HL-60/S4 treated with retinoic acid at 250 ng/mL for 4 days and 3 days (cell line): ENCODE results near the gene EPHB1.

ENCODE experiments used
- in situ Hi-C: fragments of 300-500 bp; cut with MboI; formaldehyde crosslinking; loops from 2 replicates; pipeline ENCODE4 v1.7.0; 2022; ENCODE audit warnings: low sequenced_read_pairs

The EPHB1 gene

GRCh38 chr3:135076341-135076740, 281.3 kb downstream of the EPHB1 start:
- in situ Hi-C loops = no loop called here

GRCh38 chr3:135077186-135077585, 282.1 kb downstream of the EPHB1 start:
- in situ Hi-C loops = no loop called here

GRCh38 chr3:135078283-135078682, 283.2 kb downstream of the EPHB1 start:
- in situ Hi-C loops = no loop called here

DNA sequence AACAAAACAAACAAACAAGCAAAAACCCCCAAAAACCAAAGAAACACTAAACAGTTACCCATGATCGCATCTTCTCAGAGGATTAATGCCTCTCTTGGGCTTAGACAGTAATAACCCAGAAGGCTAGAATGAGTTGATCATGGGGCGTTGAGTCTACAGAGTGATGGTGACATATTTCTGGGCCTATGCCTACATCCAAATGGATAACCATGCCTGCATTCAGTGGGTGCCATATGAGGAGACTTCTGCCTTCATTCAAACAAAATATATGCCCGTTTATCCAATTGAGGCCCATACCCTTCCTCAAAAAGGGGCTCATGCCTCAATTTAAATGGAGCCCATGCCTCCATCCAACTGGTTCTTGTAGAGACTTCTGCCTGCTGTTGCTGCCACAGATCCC, 284.0 kb downstream of the EPHB1 start:
- in situ Hi-C loops = no loop called here

- in situ Hi-C loops = no loop called here
Observed at GRCh38 chr3:135081451-135081850, 286.4 kb downstream of the EPHB1 start.

- in situ Hi-C loops = no loop called here
Observed at GRCh38 chr3:135081856-135082434, 286.9 kb downstream of the EPHB1 start.

GRCh38 chr3:135082706-135083105, 287.6 kb downstream of the EPHB1 start:
- in situ Hi-C loops = no loop called here

GRCh38 chr3:135083179-135083578, 288.1 kb downstream of the EPHB1 start:
- in situ Hi-C loops = no loop called here

DNA sequence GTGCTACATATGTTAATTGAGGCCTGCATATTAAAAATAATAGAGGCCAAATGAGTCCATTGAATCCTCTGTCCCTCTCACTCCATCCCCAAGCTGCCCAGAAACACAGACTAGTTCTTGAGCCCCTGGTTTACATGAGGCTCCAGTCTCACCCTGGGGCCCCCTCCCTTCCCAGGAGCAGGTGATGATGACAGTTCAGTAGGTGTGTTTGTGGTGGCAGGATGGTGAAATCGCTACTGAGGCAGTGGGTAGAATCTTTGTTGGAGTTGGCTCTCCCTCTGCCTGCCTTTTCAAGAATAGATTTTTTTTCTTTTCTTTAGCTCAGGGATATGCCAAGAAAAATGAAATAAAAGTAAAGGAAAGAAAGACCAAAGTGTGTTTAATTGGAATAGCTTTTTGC, 288.7 kb downstream of the EPHB1 start:
- in situ Hi-C loops = no loop called here

GRCh38 chr3:135084405-135084804, 289.3 kb downstream of the EPHB1 start:
- in situ Hi-C loops = no loop called here

GRCh38 chr3:135084976-135085375, 289.9 kb downstream of the EPHB1 start:
- in situ Hi-C loops = no loop called here

GRCh38 chr3:135085652-135086436, 290.8 kb downstream of the EPHB1 start:
- in situ Hi-C loops = no loop called here

GRCh38 chr3:135087782-135088181, 292.7 kb downstream of the EPHB1 start:
- in situ Hi-C loops = no loop called here

DNA sequence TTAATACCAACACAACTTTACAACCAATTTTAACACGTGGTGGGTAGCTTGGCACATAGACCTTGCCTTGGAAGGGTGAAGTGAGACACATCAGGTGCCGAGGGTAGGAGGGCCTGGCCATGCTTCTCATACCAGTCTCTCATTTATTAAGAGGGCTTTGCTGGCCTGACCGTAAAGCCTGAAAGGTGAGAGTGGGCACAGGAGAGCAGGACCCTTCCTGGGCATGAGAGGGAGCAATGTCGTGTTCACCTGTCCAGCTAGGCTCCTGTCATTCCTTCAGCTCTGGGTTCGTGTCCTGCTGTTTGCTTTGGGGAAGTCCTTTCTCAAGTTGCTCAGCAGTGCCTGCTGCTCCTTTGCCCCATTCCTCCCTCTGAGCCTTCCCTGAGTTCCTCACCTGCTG, 294.4 kb downstream of the EPHB1 start:
- in situ Hi-C loops = no loop called here

DNA sequence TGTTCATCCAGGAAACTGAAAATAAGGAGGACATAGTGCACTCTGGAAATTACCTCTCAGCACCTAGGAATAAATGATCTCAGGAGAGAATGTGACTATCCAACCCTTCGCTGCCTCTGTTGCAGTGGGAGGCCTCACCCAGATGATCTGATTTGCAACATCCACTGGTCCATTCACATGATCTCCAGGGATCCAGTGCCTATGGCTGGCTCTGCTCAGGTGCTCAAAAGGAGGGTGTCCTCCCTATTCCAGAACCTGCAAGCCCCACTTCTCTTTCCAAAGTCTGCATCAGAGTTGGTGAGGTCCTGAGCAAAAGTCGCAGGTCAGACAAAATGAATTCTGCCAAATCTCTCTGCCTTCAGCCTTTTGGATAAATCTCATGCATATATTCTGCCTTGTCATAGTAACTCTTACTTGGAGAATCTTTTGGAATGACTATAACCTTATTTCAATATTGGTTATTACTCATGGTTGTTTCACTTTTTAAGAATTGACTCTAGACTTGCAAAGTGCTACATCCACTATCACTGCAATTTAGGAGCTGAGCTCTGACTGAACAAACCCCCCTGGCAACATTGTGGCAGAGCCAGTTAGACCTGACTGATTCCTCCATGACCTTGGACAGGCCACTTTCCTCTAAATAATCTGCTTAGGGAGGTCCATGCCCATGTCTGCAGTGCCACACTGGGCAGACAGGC, 295.1 kb downstream of the EPHB1 start:
- in situ Hi-C loops = no loop called here

- in situ Hi-C loops = no loop called here
Observed at GRCh38 chr3:135091946-135092345, 296.9 kb downstream of the EPHB1 start.

DNA sequence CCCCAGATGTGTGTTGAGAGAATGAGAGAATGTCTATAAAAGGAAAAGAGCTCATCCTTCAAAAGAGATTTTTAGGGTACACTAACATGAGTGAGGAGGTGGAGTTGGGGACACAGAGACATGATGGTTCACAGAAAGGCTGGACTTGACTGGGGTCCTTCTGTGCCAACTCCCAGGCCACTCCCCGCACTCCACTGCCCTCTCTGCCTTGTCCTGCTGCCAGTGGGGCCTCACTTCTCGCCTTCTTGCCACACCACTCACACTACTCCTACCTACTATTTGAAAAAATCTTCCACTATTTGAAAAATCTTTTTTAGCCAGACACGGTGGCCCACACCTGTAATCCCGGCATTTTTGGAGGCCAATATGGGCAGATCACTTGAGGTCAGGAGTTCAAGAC, 298.1 kb downstream of the EPHB1 start:
- in situ Hi-C loops = no loop called here

DNA sequence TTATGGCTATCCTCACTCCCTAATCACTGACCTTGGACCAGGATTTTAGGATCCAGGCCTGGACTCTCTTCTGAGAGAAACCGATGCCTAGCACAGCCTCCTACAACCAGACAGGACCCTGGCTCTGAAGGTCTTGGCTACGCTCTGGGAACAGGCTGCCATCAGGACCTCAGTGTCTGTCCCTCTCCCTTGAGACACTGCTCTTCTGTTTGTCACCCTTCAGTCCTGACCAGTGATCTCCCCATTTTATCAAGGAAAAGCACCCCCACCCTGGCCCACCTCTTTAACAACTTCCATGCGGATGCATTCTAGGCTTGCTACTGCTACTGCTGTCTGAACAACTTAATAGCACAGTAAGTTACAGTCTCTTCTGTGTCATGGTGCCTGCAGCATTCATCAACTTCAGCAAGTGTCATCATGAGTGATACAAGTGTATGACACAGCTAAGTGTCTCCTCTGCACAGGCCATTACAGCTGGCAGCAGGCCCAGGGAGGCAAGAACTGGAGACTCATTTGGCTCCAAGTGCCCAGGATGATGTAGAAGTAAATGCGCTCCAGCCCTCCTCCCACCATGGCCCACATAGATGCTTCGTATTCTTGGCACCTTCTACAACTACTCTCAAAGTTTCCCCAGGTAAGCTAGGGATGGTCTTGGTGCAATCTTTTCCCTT, 302.4 kb downstream of the EPHB1 start:
- in situ Hi-C loops = no loop called here

DNA sequence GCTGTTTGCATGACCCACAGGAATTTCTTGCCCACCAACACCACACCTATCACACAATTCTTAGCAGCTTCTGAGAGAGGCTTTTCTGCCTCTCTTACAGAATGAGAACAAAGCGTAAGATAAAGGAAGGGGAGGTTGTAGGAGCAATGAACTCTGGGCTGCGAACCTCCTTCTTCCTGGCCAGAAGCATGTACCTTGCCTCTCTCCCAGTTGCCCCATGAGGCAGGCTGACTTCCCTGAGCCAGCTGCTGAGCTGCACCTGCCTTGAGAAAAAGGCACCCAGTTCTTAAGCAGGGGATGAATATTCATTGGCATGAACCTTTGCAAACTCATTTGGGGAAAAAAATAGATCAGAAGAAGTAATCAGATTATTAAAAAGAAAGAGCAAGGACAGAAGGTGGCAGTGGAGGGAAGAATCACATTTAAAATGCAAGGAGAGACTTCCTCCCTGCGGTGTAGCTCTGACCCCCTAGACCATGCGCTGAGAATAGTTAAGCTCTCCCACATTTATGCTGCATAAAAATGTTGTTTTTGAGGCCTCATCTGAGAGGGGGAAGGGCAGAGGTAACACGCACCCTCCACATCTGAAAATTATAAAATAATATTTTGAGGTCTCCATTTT, 304.8 kb downstream of the EPHB1 start:
- in situ Hi-C loops = no loop called here

DNA sequence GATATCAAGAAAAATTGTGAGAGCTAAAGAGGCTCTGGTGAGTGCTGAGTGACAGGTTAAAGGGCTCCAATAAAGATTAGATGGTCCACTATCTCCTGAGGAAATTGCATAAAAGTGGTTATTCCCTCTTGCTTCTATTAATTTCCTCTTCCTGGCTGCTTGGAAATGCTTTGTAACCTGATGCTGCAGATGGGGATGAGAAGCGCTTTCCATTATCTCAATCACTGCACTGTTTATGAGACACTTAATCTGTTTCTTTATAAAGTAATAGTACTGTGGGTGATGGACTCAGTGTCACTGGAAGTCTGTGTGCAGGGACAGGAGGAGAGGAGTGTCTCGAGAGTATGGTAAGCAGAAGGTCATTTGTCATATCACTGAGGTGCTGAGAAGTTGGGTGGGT, 305.3 kb downstream of the EPHB1 start:
- in situ Hi-C loops = no loop called here

DNA sequence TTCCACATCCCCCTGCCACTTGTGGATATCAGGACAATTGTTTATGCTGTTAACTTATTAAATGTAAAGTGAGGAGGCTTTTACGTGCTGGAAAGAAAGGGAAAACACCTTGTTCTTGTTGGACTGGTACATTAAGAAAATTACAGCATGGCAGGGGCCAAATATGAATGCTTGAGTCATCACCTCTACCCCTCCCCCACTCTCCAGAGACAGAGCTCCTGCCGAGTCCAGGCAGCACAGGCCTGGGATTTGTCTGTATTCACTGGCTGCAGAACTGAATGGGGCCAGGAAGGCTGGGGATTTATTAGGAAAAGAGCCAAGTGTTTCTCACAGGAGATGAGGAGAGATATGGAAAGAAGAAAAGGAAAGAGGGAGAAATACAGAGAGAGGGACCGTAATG, 308.9 kb downstream of the EPHB1 start:
- in situ Hi-C loops = no loop called here
